ENCODE measurements around the gene EIF3F. TPM values are rescaled to one million over a fixed set of nuclear protein-coding genes. Genes with fewer than 3 reads are reported as not detected.

Gene EIF3F
- total and polyA plus RNA-seq, 2 donors (not counting 3 experiments of a cell fraction or from before 2014, with no cell fraction given) = 411 to 436 TPM

GRCh38 chr11:8039530-8040260, 52.6 kb downstream of the EIF3F start:
- Histone ChIP-seq H3K4me1 (ENCODE audit: control insufficient read depth, extremely low read depth, insufficient read depth, low read length) (no peaks in the 10 kb centered on the region), H3K4me3 (replicated peaks in 1 of 3; ENCODE audit: insufficient read depth in 1 of 3, low read depth in 1 of 3, low read length in 3 of 3) (no peak overlapping the region), H3K36me3 (ENCODE audit: control insufficient read depth in 2 of 2, extremely low read depth in 1 of 2, insufficient read depth in 2 of 2, low read length in 2 of 2) (no peaks in the 10 kb centered on the region), H2AFZ (ENCODE audit: low read depth, low read length) (no peak overlapping the region), H3K4me2 (ENCODE audit: insufficient read depth, low read length) (no peak overlapping the region), H3K27me3 (ENCODE audit: control insufficient read depth in 2 of 2, insufficient read depth in 2 of 2, low read length in 2 of 2) (peaks cover 0 to 13% of the 10 kb centered on the region in 2 experiments), H4K20me1 (replicated peaks; ENCODE audit: control insufficient read depth, extremely low read depth, insufficient read depth, low read length) (no peaks in the 10 kb centered on the region), H3K9ac (replicated peaks; ENCODE audit: extremely low read depth, insufficient read depth, low read length) (no peak overlapping the region), H3K27ac (ENCODE audit: insufficient read depth, low read depth, low read length) (no peak overlapping the region), H3K79me2 (ENCODE audit: control insufficient read depth, insufficient read depth, low read length) (no peaks in the 10 kb centered on the region), H3K9me3 (replicated peaks; ENCODE audit: control insufficient read depth, insufficient read depth, low read length) (no peaks in the 10 kb centered on the region), H3K9me1 (replicated peaks; ENCODE audit: control insufficient read depth, extremely low read depth, insufficient read depth, low read length) (no peaks in the 10 kb centered on the region)
- dilution Hi-C loops (cut with MboI; ENCODE audit: extremely low pct_ligation_motif_present, low sequenced_read_pairs) (no loop called here), intact Hi-C loops (cut with micrococcal nuclease) (no loop called here)
- TF ChIP-seq MYC (IDR thresholded peaks at IDR 0.05; ENCODE audit: low read depth, low read length) (no peak), MAX (IDR thresholded peaks at IDR 0.05; ENCODE audit: insufficient read depth, insufficient read length) (no peak), POLR2A (IDR thresholded peaks at IDR 0.05; ENCODE audit: low read depth, low read length) (no peak), JUN (IDR thresholded peaks at IDR 0.05; ENCODE audit: borderline replicate concordance, insufficient read depth, insufficient read length, low read depth) (no peak), FOS (IDR thresholded peaks at IDR 0.05; ENCODE audit: borderline replicate concordance, insufficient read depth, low read length) (no peak), POLR2AphosphoS5 (IDR thresholded peaks at IDR 0.05; ENCODE audit: insufficient read depth, low read depth, low read length) (no peak), GATA2 (IDR thresholded peaks at IDR 0.05; ENCODE audit: insufficient read depth, insufficient read length, low read depth, low read length) (no peak), CTCF (IDR thresholded peaks at IDR 0.05; ENCODE audit: extremely low read depth in 1 of 2, insufficient read depth in 1 of 2, low read depth in 1 of 2, low read length in 2 of 2) (no peak), EZH2 (IDR thresholded peaks at IDR 0.05; ENCODE audit: borderline replicate concordance, low read depth, low read length, severe bottlenecking) (no peak)
- BruUV-seq (replicated peaks) = no TSS peak
- CTCF ChIA-PET = interaction anchor here (12.3 kb wide), 1 partner anchor 56 kb away, joined by 528 read pairs; no protein-coding TSS in a partner anchor
- POLR2A ChIA-PET = no interaction called here
- no peak for DNase-seq (ENCODE audit: low read depth, low spot score)
- FAIRE-seq = no peak
